Kidney epithelial cell (primary cell): ENCODE measurements around the gene COQ10B. TPM values are rescaled to one million over a fixed set of nuclear protein-coding genes. Genes with fewer than 3 reads are reported as not detected.

Experiments used
- DNase-seq: peaks from one replicate; pipeline ENCODE4 v3.0.0-alpha.2; 2010; ENCODE audit warnings: low read depth
- H3K27me3 ChIP-seq: 2 replicates; pipeline ENCODE4 v1.6.0; 2011; ENCODE audit warnings: low read length; ENCODE audit not compliant: control insufficient read depth, insufficient read depth
- H3K36me3 ChIP-seq: 2 replicates; pipeline ENCODE4 v1.5.1; 2011; ENCODE audit warnings: low read length; ENCODE audit not compliant: control insufficient read depth, insufficient read depth
- H3K4me3 ChIP-seq: 2 replicates; pipeline ENCODE4 v1.5.1; 2011; ENCODE audit warnings: low read depth, mild to moderate bottlenecking, control low read depth, low read length
- CTCF ChIP-seq: IDR thresholded peaks from 2 replicates; pipeline ENCODE4 v1.5.1; 2011; ENCODE audit warnings: mild to moderate bottlenecking, moderate library complexity, low read length, control low read depth, inconsistent platforms; ENCODE audit not compliant: insufficient read depth, poor library complexity, severe bottlenecking
- total RNA-seq: library from RNA; depleted of rRNA; stranded (reverse); fragments of >200 nt; gene quantifications from 2 replicates; pipeline ENCODE4 v1.2.3, GENCODE V29; 2015

COQ10B gene
- 24.2 and 26.4 TPM in 2 replicates for total RNA-seq

GRCh38 chr2:197453123-197453913, at the start of gene COQ10B:
Gene COQ10B (plus strand): TSS chr2:197453552. CDS start chr2:197453561, 9 bp downstream.
- DNase-seq: peak; percentile 99
- TF ChIP-seq CTCF: peak; percentile 15
- H3K4me3 ChIP-seq: peak within 1 kb of the TSS; percentile 99
- no peaks in the 10 kb centered on the region for H3K27me3 ChIP-seq
- H3K36me3 ChIP-seq: no peaks in the 10 kb centered on the region

GRCh38 chr2:197405582-197405981, 47.8 kb upstream of the COQ10B start:
- no peaks in the 10 kb centered on the region for H3K27me3 ChIP-seq
- DNase-seq: no peak
- H3K4me3 ChIP-seq: no peak overlapping the region
- no peak for TF ChIP-seq CTCF
- H3K36me3 ChIP-seq: peaks cover 1% of the 10 kb centered on the region

- TF ChIP-seq CTCF: no peak
- Histone ChIP-seq H3K4me3 (no peak overlapping the region), H3K27me3 (no peaks in the 10 kb centered on the region), H3K36me3 (peaks cover 4% of the 10 kb centered on the region)
- no peak for DNase-seq
Observed at GRCh38 chr2:197414039-197414438, 39.3 kb upstream of the COQ10B start.

GRCh38 chr2:197414515-197414914, 38.8 kb upstream of the COQ10B start:
- Histone ChIP-seq H3K36me3 (peaks cover 4% of the 10 kb centered on the region), H3K4me3 (no peak overlapping the region), H3K27me3 (no peaks in the 10 kb centered on the region)
- DNase-seq: no peak
- no peak for TF ChIP-seq CTCF

- H3K36me3 ChIP-seq: peaks cover 3% of the 10 kb centered on the region
- no peak overlapping the region for H3K4me3 ChIP-seq
- no peak for TF ChIP-seq CTCF
- no peaks in the 10 kb centered on the region for H3K27me3 ChIP-seq
- no peak for DNase-seq
Observed at GRCh38 chr2:197416268-197416667, 37.1 kb upstream of the COQ10B start.

- Histone ChIP-seq H3K4me3 (no peak overlapping the region), H3K36me3 (peaks cover 3% of the 10 kb centered on the region), H3K27me3 (no peaks in the 10 kb centered on the region)
- DNase-seq: no peak
- TF ChIP-seq CTCF: no peak
Observed at GRCh38 chr2:197419438-197419837, 33.9 kb upstream of the COQ10B start.
